Colonic mucosa (tissue), 4 donors: Measurements from ENCODE around the gene GPAT3. TPM values are rescaled to one million over a fixed set of nuclear protein-coding genes. Genes with fewer than 3 reads are reported as not detected.

ENCODE experiments used
- DNase-seq: peaks from one replicate; pipeline ENCODE4 v3.0.0-alpha.2; 2020
- H3K27ac ChIP-seq: fragments of 200-600 bp; one replicate; pipeline ENCODE4 v1.8.0; 2021
- H3K27me3 ChIP-seq: fragments of 200-600 bp; one replicate; pipeline ENCODE4 v1.8.0; 2021
- H3K36me3 ChIP-seq: fragments of 200-600 bp; one replicate; pipeline ENCODE4 v1.8.0; 2021
- H3K4me1 ChIP-seq: fragments of 200-600 bp; one replicate; pipeline ENCODE4 v1.8.0; 2021; ENCODE audit warnings: mild to moderate bottlenecking
- H3K4me3 ChIP-seq: fragments of 200-600 bp; one replicate; pipeline ENCODE4 v1.8.0; 2021
- H3K9ac ChIP-seq, 2 donors: one replicate each; pipeline ENCODE4 v1.7.0; 2013; ENCODE audit warnings: control low read depth in 2 of 2, low read depth in 2 of 2, low read length in 2 of 2
- H3K9me3 ChIP-seq: fragments of 200-600 bp; one replicate; pipeline ENCODE4 v1.8.0; 2021
- CTCF ChIP-seq: fragments of 200-600 bp; IDR thresholded peaks from one replicate; pipeline ENCODE4 v1.8.0; 2022; ENCODE audit warnings: antibody characterized with exemption, mild to moderate bottlenecking
- intact Hi-C: fragments of 100-400 bp; cut with DNase I; formaldehyde crosslinking; loops from one replicate; pipeline ENCODE4 v1.14.1; 2022
- total RNA-seq, 2 donors: library from RNA; stranded (reverse); fragmentation: NEBNext Ultra II Directional in 1 of 2; extraction: Animal tissue kit (Norgen Biotek cat#: 25700) in 1 of 2; gene quantifications; one replicate each; pipeline ENCODE4 v1.2.1, GENCODE V29; 2021
- donor health status: healthy.
- donor health status: DM: no; HTN: no; CAD: no.
- donor health status: DM: no; HTN: no; CAD: no.

The GPAT3 gene
- total RNA-seq, 2 donors from 2014 or later: 23.5 to 24.3 TPM

GRCh38 chr4:83646538-83647239 lies 110.8 kb downstream of the GPAT3 start:
- no peak overlapping the region for H3K9ac ChIP-seq
- H3K4me3 ChIP-seq: no peak overlapping the region
- intact Hi-C loops: no loop called here
- H3K27ac ChIP-seq: no peak overlapping the region
- H3K27me3 ChIP-seq: no peaks in the 10 kb centered on the region
- TF ChIP-seq CTCF: no peak
- no peaks in the 10 kb centered on the region for H3K9me3 ChIP-seq
- no peaks in the 10 kb centered on the region for H3K4me1 ChIP-seq
- DNase-seq: no peak
- H3K36me3 ChIP-seq: no peaks in the 10 kb centered on the region

- no peak for TF ChIP-seq CTCF
- no peak overlapping the region for H3K27ac ChIP-seq
- H3K9ac ChIP-seq: no peak overlapping the region
- H3K27me3 ChIP-seq: no peaks in the 10 kb centered on the region
- H3K4me1 ChIP-seq: no peaks in the 10 kb centered on the region
- no peak overlapping the region for H3K4me3 ChIP-seq
- no peaks in the 10 kb centered on the region for H3K9me3 ChIP-seq
- DNase-seq: no peak
- intact Hi-C loops: no loop called here
- H3K36me3 ChIP-seq: no peaks in the 10 kb centered on the region
Observed at GRCh38 chr4:83651846-83652245, 115.9 kb downstream of the GPAT3 start.

Other genes with a start within 250 kb of the GPAT3 start
- 10 to 100 TPM; 11.7 to 16.7 TPM for gene HPSE, start 201.3 kb upstream of the GPAT3 start, total RNA-seq
- gene HELQ, start 80.3 kb upstream of the GPAT3 start, total RNA-seq: 10 to 100 TPM; 11.0 to 11.7 TPM
- gene MRPS18C, start 80.0 kb upstream of the GPAT3 start, total RNA-seq: 10 to 100 TPM; 38.2 to 57.6 TPM
- gene ABRAXAS1, start 51.0 kb upstream of the GPAT3 start, total RNA-seq: 1 to 10 TPM; 7.0 to 8.3 TPM